Gastrocnemius medialis (tissue), 4 donors: ENCODE data around the gene DCP1B.

Experiments used
- CTCF ChIP-seq, 5 experiments: fragments of 450-650 bp in 3 of 5; fragments of 200-600 bp in 2 of 5; sonication (generic) in 2 of 5; IDR thresholded peaks in 4 of 5; conservative IDR thresholded peaks in 1 of 5; 1 replicate in 4 of 5; 2 replicates in 1 of 5; pipeline ENCODE4 v1.5.1; 2016 to 2019; ENCODE audit warnings: antibody characterized with exemption in 5 of 5, mild to moderate bottlenecking in 3 of 5, moderate library complexity in 3 of 5
- POLR2A ChIP-seq, 2 donors: fragments of 450-650 bp; IDR thresholded peaks; one replicate each; pipeline ENCODE4 v1.6.1; 2017; ENCODE audit warnings: antibody characterized with exemption in 2 of 2, mild to moderate bottlenecking in 2 of 2, moderate library complexity in 2 of 2

- no peak for TF ChIP-seq CTCF (IDR thresholded peaks at IDR 0.05 in 4 of 5, conservative IDR thresholded peaks at IDR 0.05 in 1 of 5)
- TF ChIP-seq POLR2A (IDR thresholded peaks at IDR 0.05), result no peak
These were observed 10.0 kb upstream of the DCP1B start for GRCh38 chr12:2014231-2014630.
